ENCODE data around the gene RADIL.

GRCh38 chr7:4758111-4758510 lies 125.4 kb downstream of the RADIL start:
- TF ChIP-seq POLR2A (IDR thresholded peaks at IDR 0.05): no peak
- TF ChIP-seq, protein P1, sequence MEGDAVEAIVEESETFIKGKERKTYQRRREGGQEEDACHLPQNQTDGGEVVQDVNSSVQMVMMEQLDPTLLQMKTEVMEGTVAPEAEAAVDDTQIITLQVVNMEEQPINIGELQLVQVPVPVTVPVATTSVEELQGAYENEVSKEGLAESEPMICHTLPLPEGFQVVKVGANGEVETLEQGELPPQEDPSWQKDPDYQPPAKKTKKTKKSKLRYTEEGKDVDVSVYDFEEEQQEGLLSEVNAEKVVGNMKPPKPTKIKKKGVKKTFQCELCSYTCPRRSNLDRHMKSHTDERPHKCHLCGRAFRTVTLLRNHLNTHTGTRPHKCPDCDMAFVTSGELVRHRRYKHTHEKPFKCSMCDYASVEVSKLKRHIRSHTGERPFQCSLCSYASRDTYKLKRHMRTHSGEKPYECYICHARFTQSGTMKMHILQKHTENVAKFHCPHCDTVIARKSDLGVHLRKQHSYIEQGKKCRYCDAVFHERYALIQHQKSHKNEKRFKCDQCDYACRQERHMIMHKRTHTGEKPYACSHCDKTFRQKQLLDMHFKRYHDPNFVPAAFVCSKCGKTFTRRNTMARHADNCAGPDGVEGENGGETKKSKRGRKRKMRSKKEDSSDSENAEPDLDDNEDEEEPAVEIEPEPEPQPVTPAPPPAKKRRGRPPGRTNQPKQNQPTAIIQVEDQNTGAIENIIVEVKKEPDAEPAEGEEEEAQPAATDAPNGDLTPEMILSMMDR (IDR thresholded peaks at IDR 0.05): no peak

Data from uterus (tissue), 2 donors.